Neutrophil (primary cell): Measurements from ENCODE around the gene ARL16.

Source experiments
- H3K27ac ChIP-seq: fragments of 200-600 bp; sonication (generic); 2 replicates; pipeline ENCODE4 v1.5.1; 2016; ENCODE audit warnings: mild to moderate bottlenecking, moderate library complexity
- H3K27me3 ChIP-seq: fragments of 200-600 bp; sonication (generic); 2 replicates; pipeline ENCODE4 v1.6.0; 2016; ENCODE audit warnings: mild to moderate bottlenecking
- H3K36me3 ChIP-seq: fragments of 200-600 bp; sonication (generic); 2 replicates; pipeline ENCODE4 v1.5.1; 2017
- H3K4me1 ChIP-seq, 2 experiments: fragments of 200-600 bp in 1 of 2; sonication (generic) in 1 of 2; 1 replicate in 1 of 2; 2 replicates in 1 of 2; pipeline versions ENCODE4 v1.5.1 to v1.6.1; 2013 to 2016; ENCODE audit warnings: low read depth in 1 of 2, low read length in 1 of 2, mild to moderate bottlenecking in 1 of 2, moderate library complexity in 1 of 2; ENCODE audit not compliant: control insufficient read depth in 1 of 2, insufficient read depth in 1 of 2
- H3K4me3 ChIP-seq, 2 experiments: fragments of 200-600 bp in 1 of 2; sonication (generic) in 1 of 2; 1 replicate in 1 of 2; 2 replicates in 1 of 2; pipeline ENCODE4 v1.5.1; 2013 to 2016; ENCODE audit warnings: low read depth in 1 of 2, low read length in 1 of 2, mild to moderate bottlenecking in 1 of 2, moderate library complexity in 1 of 2
- H3K9me3 ChIP-seq: fragments of 200-600 bp; sonication (generic); 2 replicates; pipeline ENCODE4 v1.5.1; 2016
- TF ChIP-seq, protein P1 (sequence below): fragments of 200-600 bp; sonication (generic); IDR thresholded peaks from 2 replicates; pipeline ENCODE4 v1.5.1; 2016; ENCODE audit warnings: antibody characterized with exemption

ARL16 gene

DNA sequence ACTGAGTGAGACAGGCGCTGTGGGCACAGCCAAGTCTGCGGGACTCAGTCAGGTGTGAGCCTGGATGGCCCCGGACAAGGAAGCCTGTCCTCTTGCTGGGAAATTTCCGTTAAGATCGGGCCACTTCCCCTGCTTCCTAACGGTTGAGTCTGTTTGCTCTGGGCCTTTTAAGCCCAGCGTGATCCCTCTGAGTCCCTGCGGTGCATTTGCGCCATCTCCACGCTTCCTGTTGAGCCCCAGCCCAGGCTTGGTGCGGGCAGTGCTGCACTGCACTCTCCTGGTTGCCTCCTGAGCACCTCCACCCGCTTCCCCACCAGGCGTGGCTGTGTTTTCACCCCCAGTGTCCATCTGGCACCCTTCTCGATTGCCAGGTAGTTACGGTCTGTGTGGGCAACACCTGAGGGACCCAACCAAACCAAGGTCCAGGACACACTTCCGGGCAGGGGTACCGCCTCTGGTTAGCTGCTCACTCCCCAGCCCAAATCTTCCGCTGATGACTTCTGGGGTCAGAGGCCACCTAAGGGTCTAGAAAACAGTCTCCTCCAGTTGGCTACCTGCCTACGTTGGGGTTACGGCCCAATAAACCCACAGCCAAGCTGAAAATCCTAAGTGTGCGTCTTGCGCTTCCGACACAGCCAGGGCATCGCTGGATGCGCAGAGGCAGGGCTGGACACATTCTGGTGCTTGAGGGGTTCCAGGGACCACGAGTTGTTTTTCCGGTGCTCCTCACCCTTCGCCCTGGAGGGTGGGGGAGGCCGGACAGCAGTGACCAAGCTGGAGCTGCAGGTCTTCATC is 27.1 kb upstream of the ARL16 start:
- peaks cover 39 to 42% of the 10 kb centered on the region in 2 experiments for H3K4me1 ChIP-seq
- H3K27ac ChIP-seq = peak overlapping the region; percentile 61
- H3K4me3 ChIP-seq = peak overlapping the region; percentile 67 to 71
- H3K9me3 ChIP-seq = no peaks in the 10 kb centered on the region
- H3K36me3 ChIP-seq = no peaks in the 10 kb centered on the region
- H3K27me3 ChIP-seq = no peaks in the 10 kb centered on the region
- TF ChIP-seq, protein P1, sequence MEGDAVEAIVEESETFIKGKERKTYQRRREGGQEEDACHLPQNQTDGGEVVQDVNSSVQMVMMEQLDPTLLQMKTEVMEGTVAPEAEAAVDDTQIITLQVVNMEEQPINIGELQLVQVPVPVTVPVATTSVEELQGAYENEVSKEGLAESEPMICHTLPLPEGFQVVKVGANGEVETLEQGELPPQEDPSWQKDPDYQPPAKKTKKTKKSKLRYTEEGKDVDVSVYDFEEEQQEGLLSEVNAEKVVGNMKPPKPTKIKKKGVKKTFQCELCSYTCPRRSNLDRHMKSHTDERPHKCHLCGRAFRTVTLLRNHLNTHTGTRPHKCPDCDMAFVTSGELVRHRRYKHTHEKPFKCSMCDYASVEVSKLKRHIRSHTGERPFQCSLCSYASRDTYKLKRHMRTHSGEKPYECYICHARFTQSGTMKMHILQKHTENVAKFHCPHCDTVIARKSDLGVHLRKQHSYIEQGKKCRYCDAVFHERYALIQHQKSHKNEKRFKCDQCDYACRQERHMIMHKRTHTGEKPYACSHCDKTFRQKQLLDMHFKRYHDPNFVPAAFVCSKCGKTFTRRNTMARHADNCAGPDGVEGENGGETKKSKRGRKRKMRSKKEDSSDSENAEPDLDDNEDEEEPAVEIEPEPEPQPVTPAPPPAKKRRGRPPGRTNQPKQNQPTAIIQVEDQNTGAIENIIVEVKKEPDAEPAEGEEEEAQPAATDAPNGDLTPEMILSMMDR = no peak

- Histone ChIP-seq H3K27ac (no peak overlapping the region), H3K4me3 (no peak overlapping the region), H3K4me1 (peaks cover 44 to 50% of the 10 kb centered on the region in 2 experiments), H3K9me3 (no peaks in the 10 kb centered on the region), H3K27me3 (no peaks in the 10 kb centered on the region), H3K36me3 (no peaks in the 10 kb centered on the region)
- TF ChIP-seq, protein P1 = no peak
Measured at GRCh38 chr17:81708739-81709185, 25.2 kb upstream of the ARL16 start.

DNA sequence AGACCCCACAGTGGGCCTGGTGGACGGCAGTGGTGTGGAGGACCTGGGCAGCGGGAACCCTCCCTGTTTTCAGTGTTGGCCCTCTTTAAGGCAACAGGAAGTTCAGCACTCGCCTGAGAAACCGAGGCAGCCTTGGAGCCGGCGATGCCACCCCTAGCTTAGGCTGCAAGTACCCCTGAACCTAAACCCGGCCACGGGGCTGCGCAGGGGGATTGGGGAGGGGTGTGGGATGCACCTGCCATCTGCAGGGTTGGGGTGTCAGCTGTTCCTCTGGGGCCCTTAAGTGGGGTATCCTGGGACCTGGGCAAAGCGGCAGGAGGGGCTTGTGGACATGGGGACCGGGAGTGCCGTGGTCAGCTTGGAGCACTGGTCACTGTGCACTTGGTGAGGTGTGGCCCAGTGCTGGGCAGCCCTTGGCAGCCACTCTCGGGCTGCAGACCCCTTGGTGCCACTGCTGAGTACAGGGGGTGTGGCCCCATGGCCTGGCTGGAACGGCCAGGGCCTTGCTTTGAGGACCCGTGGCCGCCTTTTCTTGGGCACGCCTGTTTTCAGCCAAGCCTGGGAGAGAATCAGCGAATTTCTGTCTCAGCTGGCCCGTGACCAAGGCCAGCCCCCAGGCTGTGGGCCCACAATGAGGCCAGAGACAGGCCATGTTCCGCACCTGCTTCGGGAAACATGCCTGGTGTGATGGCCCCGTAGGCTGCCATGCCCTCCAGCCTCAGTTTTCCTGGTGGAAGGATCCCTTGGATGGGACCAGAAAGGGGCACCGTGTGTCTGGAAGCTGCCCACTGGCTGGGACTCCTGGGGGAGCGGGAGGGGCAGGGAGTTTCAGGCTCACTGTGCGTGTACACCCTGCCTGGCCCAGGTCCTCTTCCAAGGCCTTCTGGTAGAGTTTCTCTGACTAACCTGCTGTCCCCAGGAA is 24.4 kb upstream of the ARL16 start:
- Histone ChIP-seq H3K4me1 (peaks cover 43 to 52% of the 10 kb centered on the region in 2 experiments), H3K4me3 (no peak overlapping the region), H3K9me3 (no peaks in the 10 kb centered on the region), H3K36me3 (no peaks in the 10 kb centered on the region), H3K27ac (no peak overlapping the region), H3K27me3 (no peaks in the 10 kb centered on the region)
- TF ChIP-seq, protein P1 = no peak

DNA sequence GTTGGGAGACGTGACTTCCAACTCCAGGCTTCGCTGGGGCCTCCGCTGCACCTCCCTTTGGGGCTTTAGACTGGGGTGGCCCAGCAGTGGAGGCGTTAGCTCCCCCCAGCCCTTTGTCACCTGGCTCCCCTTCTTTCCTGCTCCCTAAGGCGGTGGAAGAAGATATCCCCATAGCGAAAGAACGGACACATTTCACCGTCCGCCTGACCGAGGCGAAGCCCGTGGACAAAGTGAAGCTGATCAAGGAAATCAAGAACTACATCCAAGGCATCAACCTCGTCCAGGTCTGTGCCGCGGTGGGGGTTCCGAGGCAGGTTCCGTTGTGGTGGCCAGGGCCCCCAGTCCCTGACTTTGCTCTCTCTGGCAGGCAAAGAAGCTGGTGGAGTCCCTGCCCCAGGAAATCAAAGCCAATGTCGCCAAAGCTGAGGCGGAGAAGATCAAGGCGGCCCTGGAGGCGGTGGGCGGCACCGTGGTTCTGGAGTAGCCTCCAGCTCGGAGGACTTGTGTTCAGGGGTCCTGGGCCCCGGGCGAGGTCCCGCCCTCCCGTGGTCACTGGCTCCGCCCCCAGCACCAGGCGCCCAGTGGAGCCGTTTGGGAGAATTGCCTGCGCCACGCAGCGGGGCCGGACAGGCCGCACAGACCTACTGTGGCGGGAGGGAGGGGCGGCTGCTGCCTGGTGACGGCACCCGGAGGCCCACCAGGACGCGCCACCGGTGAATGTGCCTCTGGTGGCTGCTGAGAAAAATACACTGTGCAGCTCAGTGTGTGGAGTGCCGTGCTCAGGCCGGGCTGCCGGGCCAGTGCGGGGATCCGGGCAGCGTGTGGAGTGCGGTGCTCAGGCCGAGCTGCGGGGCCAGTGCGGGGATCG is 23.4 kb upstream of the ARL16 start:
- TF ChIP-seq, protein P1 = no peak
- Histone ChIP-seq H3K27ac (no peak overlapping the region), H3K27me3 (no peaks in the 10 kb centered on the region), H3K4me3 (no peak overlapping the region), H3K9me3 (no peaks in the 10 kb centered on the region), H3K36me3 (no peaks in the 10 kb centered on the region), H3K4me1 (peaks cover 43 to 54% of the 10 kb centered on the region in 2 experiments)

- TF ChIP-seq, protein P1 = no peak
- Histone ChIP-seq H3K36me3 (peaks cover 7% of the 10 kb centered on the region), H3K27ac (no peak overlapping the region), H3K4me3 (no peak overlapping the region), H3K27me3 (no peaks in the 10 kb centered on the region), H3K4me1 (peaks cover 37 to 53% of the 10 kb centered on the region in 2 experiments), H3K9me3 (no peaks in the 10 kb centered on the region)
Measured at GRCh38 chr17:81706232-81706611, 22.6 kb upstream of the ARL16 start.
